Activated T-cell treated with anti-CD3 and anti-CD28 coated beads for 1 hour (primary cell): Measurements from ENCODE around the gene ZSCAN10.

Source experiments
- DNase-seq: peaks from one replicate; pipeline ENCODE4 v3.0.0-alpha.2; 2020; ENCODE audit warnings: low read depth

ZSCAN10 gene

GRCh38 chr16:3112058-3112880 lies 13.2 kb upstream of the ZSCAN10 start, which contains the start of gene ZNF205:
ZNF205 (plus strand) TSS chr16:3112586; CDS start chr16:3113431, 845 bp downstream.
- DNase-seq = no peak

GRCh38 chr16:3106205-3106928 lies 7.3 kb upstream of the ZSCAN10 start:
- peak; percentile 84 for DNase-seq

- no peak for DNase-seq
Measured at GRCh38 chr16:3101841-3102470, 2.9 kb upstream of the ZSCAN10 start.

GRCh38 chr16:3101018-3101840 lies 2.1 kb upstream of the ZSCAN10 start:
- DNase-seq = no peak

- peak; percentile 86 for DNase-seq
Measured at GRCh38 chr16:3099732-3100499, 822 bp upstream of the ZSCAN10 start.

GRCh38 chr16:3099395-3099731 lies 269 bp upstream of the ZSCAN10 start:
- DNase-seq = no peak

- DNase-seq = no peak
Measured at GRCh38 chr16:3097266-3097665, 1.8 kb downstream of the ZSCAN10 start.

GRCh38 chr16:3096362-3096761 lies 2.7 kb downstream of the ZSCAN10 start:
- no peak for DNase-seq

- DNase-seq = no peak
Measured at GRCh38 chr16:3095869-3096268, 3.2 kb downstream of the ZSCAN10 start.

- DNase-seq = no peak
Measured at GRCh38 chr16:3094289-3095027, 4.6 kb downstream of the ZSCAN10 start.

GRCh38 chr16:3092501-3092941 lies 6.6 kb downstream of the ZSCAN10 start:
- DNase-seq = no peak

- no peak for DNase-seq
Measured at GRCh38 chr16:3091551-3091950, 7.5 kb downstream of the ZSCAN10 start.

- no peak for DNase-seq
Measured at GRCh38 chr16:3089717-3090592, 9.1 kb downstream of the ZSCAN10 start.

- DNase-seq = no peak
Measured at GRCh38 chr16:3088925-3089716, 10.0 kb downstream of the ZSCAN10 start.

- no peak for DNase-seq
Measured at GRCh38 chr16:3088450-3088849, 10.6 kb downstream of the ZSCAN10 start.

- no peak for DNase-seq
Measured at GRCh38 chr16:3087243-3088235, 11.6 kb downstream of the ZSCAN10 start.

- no peak for DNase-seq
Measured at GRCh38 chr16:3086596-3087242, 12.4 kb downstream of the ZSCAN10 start.
